Measurements from ENCODE around the gene C1S.
"Not testable (repeated sequence)": the region's sequence is repeated elsewhere in the genome, so short reads cannot be mapped to it uniquely, and the experiment has no call there.

- not testable (repeated sequence) for TF ChIP-seq POLR2A, CTCF (IDR thresholded peaks at IDR 0.05)
Measured at GRCh38 chr12:7037411-7037810, 23.1 kb upstream of the C1S start.
